Upper lobe of left lung (tissue), 6 donors: ENCODE data around the gene VSTM2B. TPM values are rescaled to one million over a fixed set of nuclear protein-coding genes. Genes with fewer than 3 reads are reported as not detected.

ENCODE experiments used
- ATAC-seq, 2 donors: fragments of 200-7000 bp; cut with Tn5 transposase; one replicate each; pipeline ENCODE4 v1.9.1; 2022; ENCODE audit warnings: mild to moderate bottlenecking in 2 of 2, moderate library complexity in 2 of 2; ENCODE audit not compliant: low FRiP score in 2 of 2
- DNase-seq, 2 donors: peaks; one replicate each; pipeline ENCODE4 v3.0.0-alpha.2; 2019 to 2020
- H3K27ac ChIP-seq, 4 donors: fragments of 200-600 bp; sonication (generic); one replicate each; pipeline ENCODE4 v1.5.1; 2016 to 2019
- H3K27me3 ChIP-seq, 4 donors: fragments of 200-600 bp; sonication (generic); one replicate each; pipeline ENCODE4 v1.5.1; 2017 to 2019
- H3K36me3 ChIP-seq, 4 donors: fragments of 200-600 bp; sonication (generic); one replicate each; pipeline ENCODE4 v1.5.1; 2016 to 2019
- H3K4me1 ChIP-seq, 4 donors: fragments of 200-600 bp; sonication (generic); one replicate each; pipeline ENCODE4 v1.5.1; 2018 to 2019
- H3K4me3 ChIP-seq, 4 donors: fragments of 200-600 bp; sonication (generic); one replicate each; pipeline ENCODE4 v1.5.1; 2017 to 2019; ENCODE audit warnings: mild to moderate bottlenecking in 2 of 4, moderate library complexity in 1 of 4
- H3K9me3 ChIP-seq, 4 donors: fragments of 200-600 bp; sonication (generic); one replicate each; pipeline ENCODE4 v1.5.1; 2018 to 2019
- CTCF ChIP-seq, 6 experiments: fragments of 450-650 bp in 4 of 6; fragments of 200-600 bp in 2 of 6; sonication (generic) in 2 of 6; IDR thresholded peaks; one replicate each; pipeline ENCODE4 v1.5.1; 2016 to 2019; ENCODE audit warnings: antibody characterized with exemption in 6 of 6
- EP300 ChIP-seq, 4 donors: sonication (generic); formaldehyde crosslinking; IDR thresholded peaks; one replicate each; pipeline ENCODE4 v1.5.1; 2017; ENCODE audit warnings: antibody characterized with exemption in 4 of 4, control low read depth in 2 of 4
- POLR2A ChIP-seq, 4 donors: fragments of 450-650 bp; IDR thresholded peaks; one replicate each; pipeline ENCODE4 v1.5.1; 2016 to 2017; ENCODE audit warnings: antibody characterized with exemption in 4 of 4, mild to moderate bottlenecking in 2 of 4
- POLR2AphosphoS5 ChIP-seq, 2 donors: sonication (generic); formaldehyde crosslinking; IDR thresholded peaks; one replicate each; pipeline ENCODE4 v1.5.1; 2017; ENCODE audit warnings: antibody characterized with exemption in 2 of 2
- WGBS, 2 donors: methylation state at CpG; one replicate each; pipeline ENCODE4 v1.1.5; 2017 to 2018; 5-methylcytosine and 5-hydroxymethylcytosine counted together
- total RNA-seq, 6 donors: library from RNA; depleted of rRNA in 4 of 6; stranded (reverse); fragments of >200 nt in 4 of 6; gene quantifications; one replicate each; pipeline versions ENCODE4 v1.1.0 to v1.2.1, GENCODE V29; 2016 to 2021
- donor health status: DM: no; HTN: no; CAD: no; lungs with moderate emphysema.
- donor health status: DM: no; HTN: yes; CAD: no; lungs with severe emphysema.

The VSTM2B gene
- total RNA-seq, 6 donors from 2014 or later: not detected

- no peak for TF ChIP-seq CTCF (IDR thresholded peaks at IDR 0.05)
- TF ChIP-seq EP300 (IDR thresholded peaks at IDR 0.05): no peak
- no peak for TF ChIP-seq POLR2A (IDR thresholded peaks at IDR 0.05)
- TF ChIP-seq POLR2AphosphoS5 (IDR thresholded peaks at IDR 0.05): no peak
- Histone ChIP-seq H3K9me3 (peaks cover 0 to 12% (median 9%) of the 10 kb centered on the region in 4 donors), H3K27me3 (no peaks in the 10 kb centered on the region), H3K27ac (no peak overlapping the region), H3K36me3 (no peaks in the 10 kb centered on the region), H3K4me1 (no peaks in the 10 kb centered on the region), H3K4me3 (no peak overlapping the region)
- DNase-seq (no peak), ATAC-seq (no peak)
- 41 to 46% methylated on average over 9 to 11 of the region's 11 CpGs for WGBS, 2 donors
These were observed 38.8 kb downstream of the VSTM2B start for GRCh38 chr19:29564574-29565005.

GRCh38 chr19:29565171-29565570 lies 39.4 kb downstream of the VSTM2B start:
- no peaks in the 10 kb centered on the region for H3K27me3 ChIP-seq

GRCh38 chr19:29566496-29567054 lies 40.8 kb downstream of the VSTM2B start:
- no peak for TF ChIP-seq CTCF (IDR thresholded peaks at IDR 0.05)
- DNase-seq (no peak), ATAC-seq (no peak)
- no peaks in the 10 kb centered on the region for H3K27me3 ChIP-seq
- H3K27ac ChIP-seq: no peak overlapping the region
- H3K36me3 ChIP-seq: no peaks in the 10 kb centered on the region
- no peaks in the 10 kb centered on the region for H3K9me3 ChIP-seq
- H3K4me1 ChIP-seq: no peaks in the 10 kb centered on the region
- no peak overlapping the region for H3K4me3 ChIP-seq
- WGBS, 2 donors: 77 to 82% methylated on average over 3 of the region's 3 CpGs

More at GRCh38 chr19:29565171-29565570, 39.4 kb downstream of the VSTM2B start:
- H3K9me3 ChIP-seq: peaks cover 0 to 6% (median 3%) of the 10 kb centered on the region in 4 donors
- ATAC-seq (no peak), DNase-seq (no peak)
- TF ChIP-seq CTCF (IDR thresholded peaks at IDR 0.05): no peak
- no peak for TF ChIP-seq POLR2AphosphoS5 (IDR thresholded peaks at IDR 0.05)
- no peak for TF ChIP-seq POLR2A (IDR thresholded peaks at IDR 0.05)
- TF ChIP-seq EP300 (IDR thresholded peaks at IDR 0.05): no peak
- no peak overlapping the region for H3K27ac ChIP-seq
- no peaks in the 10 kb centered on the region for H3K4me1 ChIP-seq
- H3K36me3 ChIP-seq: no peaks in the 10 kb centered on the region
- WGBS, 2 donors: 69 to 82% methylated on average over 11 to 19 of the region's 19 CpGs
- no peak overlapping the region for H3K4me3 ChIP-seq

GRCh38 chr19:29567366-29567915 lies 41.6 kb downstream of the VSTM2B start:
- H3K27me3 ChIP-seq: no peaks in the 10 kb centered on the region
- no peaks in the 10 kb centered on the region for H3K4me1 ChIP-seq

More at GRCh38 chr19:29567366-29567915, 41.6 kb downstream of the VSTM2B start:
- Histone ChIP-seq H3K9me3 (no peaks in the 10 kb centered on the region), H3K27ac (no peak overlapping the region), H3K36me3 (no peaks in the 10 kb centered on the region), H3K4me3 (no peak overlapping the region)
- TF ChIP-seq POLR2AphosphoS5 (IDR thresholded peaks at IDR 0.05) (no peak), POLR2A (IDR thresholded peaks at IDR 0.05) (no peak), EP300 (IDR thresholded peaks at IDR 0.05) (no peak), CTCF (IDR thresholded peaks at IDR 0.05) (no peak)
- no peak for ATAC-seq
- WGBS, 2 donors: 68 to 74% methylated on average over 2 of the region's 2 CpGs
- peak in 1 of 2 donors; percentile 6 for DNase-seq
